Metanephros (tissue), 1 donor: ENCODE results near the gene MOCS2. TPM values are rescaled to one million over a fixed set of nuclear protein-coding genes. Genes with fewer than 3 reads are reported as not detected.

Source experiments
- total RNA-seq: library from RNA; depleted of rRNA; stranded (reverse); fragments of >200 nt; gene quantifications from one replicate; pipeline ENCODE4 v1.2.3, GENCODE V29; 2014

The MOCS2 gene
- 25.1 TPM for total RNA-seq

GRCh38 chr5:53109443-53110127 is at the start of gene MOCS2:
Gene MOCS2 (minus strand): TSS chr5:53109757. CDS start chr5:53107174, 2,583 bp downstream.

Other genes with a start within 250 kb of the MOCS2 start
- 25.0 TPM for gene ITGA2, start 120.4 kb downstream of the MOCS2 start, total RNA-seq